IMR-90 (cell line): ENCODE results near the gene SLC38A9. TPM values are rescaled to one million over a fixed set of nuclear protein-coding genes. Genes with fewer than 3 reads are reported as not detected.

Source experiments
- ATAC-seq: fragments of 200-7000 bp; cut with Tn5 transposase; 2 replicates; pipeline ENCODE4 v1.9.1; 2020; ENCODE audit warnings: low read depth, mild to moderate bottlenecking, moderate library complexity
- BruUV-seq: library from RNA; stranded (reverse); fragments of 400-500 nt; replicated peaks from 2 replicates; lab custom pipeline; 2021; lab: Mats Ljungman, UMichigan
- CTCF ChIA-PET: fragments of 300-600 bp; formaldehyde crosslinking; extraction: SDS; loops from one replicate; lab custom pipeline; 2021; ENCODE audit warnings: antibody characterized with exemption; lab: Yijun Ruan, JAX
- POLR2A ChIA-PET: fragments of 300-600 bp; sonication (Branson Sonifier 250); formaldehyde crosslinking; loops from one replicate; lab custom pipeline; 2022; ENCODE audit warnings: antibody characterized with exemption; ENCODE audit not compliant: unreplicated experiment; lab: Charles Lee
- DNase-seq: peaks from one replicate; pipeline ENCODE4 v3.0.0; 2013
- H2AFZ ChIP-seq: replicated peaks from 2 replicates; pipeline ENCODE3; 2013; ENCODE audit warnings: low read length, mild to moderate bottlenecking; ENCODE audit not compliant: poor library complexity
- H2AK5ac ChIP-seq: 2 replicates; pipeline ENCODE4 v1.6.1; 2013; ENCODE audit warnings: low read depth, low read length, inconsistent platforms
- H2AK9ac ChIP-seq: replicated peaks from 2 replicates; pipeline ENCODE3; 2013; ENCODE audit warnings: mild to moderate bottlenecking, low read depth, low read length, moderate library complexity; ENCODE audit not compliant: poor library complexity
- H2BK120ac ChIP-seq: 2 replicates; pipeline ENCODE4 v1.6.1; 2013; ENCODE audit warnings: low read depth, low read length, inconsistent platforms
- H2BK15ac ChIP-seq: 3 replicates; pipeline ENCODE4 v1.6.1; 2013; ENCODE audit warnings: low read depth, low read length, inconsistent platforms
- H2BK20ac ChIP-seq: 2 replicates; pipeline ENCODE4 v1.6.1; 2013; ENCODE audit warnings: low read depth, mild to moderate bottlenecking, inconsistent platforms, low read length, moderate library complexity
- H2BK5ac ChIP-seq: 2 replicates; pipeline ENCODE4 v1.6.1; 2013; ENCODE audit warnings: mild to moderate bottlenecking, low read depth, low read length, inconsistent platforms; ENCODE audit not compliant: poor library complexity, severe bottlenecking
- H3K14ac ChIP-seq: replicated peaks from 2 replicates; pipeline ENCODE4 v1.6.1; 2013; ENCODE audit warnings: low read depth, low read length, inconsistent platforms
- H3K18ac ChIP-seq: 2 replicates; pipeline ENCODE4 v1.6.1; 2013; ENCODE audit warnings: low read depth, low read length, control low read depth
- H3K23ac ChIP-seq: 2 replicates; pipeline ENCODE4 v1.6.1; 2013; ENCODE audit warnings: low read depth, low read length, inconsistent platforms
- H3K27ac ChIP-seq: 2 replicates; pipeline ENCODE4 v1.5.1; 2013; ENCODE audit warnings: mild to moderate bottlenecking, control low read depth, low read length; ENCODE audit not compliant: insufficient read depth
- H3K27me3 ChIP-seq: 2 replicates; pipeline ENCODE4 v1.6.1; 2013; ENCODE audit warnings: low read length; ENCODE audit not compliant: control insufficient read depth, insufficient read depth
- H3K36me3 ChIP-seq: 2 replicates; pipeline ENCODE4 v1.6.1; 2013; ENCODE audit warnings: low read length, mixed read lengths; ENCODE audit not compliant: control insufficient read depth, insufficient read depth
- H3K4ac ChIP-seq: 2 replicates; pipeline ENCODE4 v1.6.1; 2013; ENCODE audit warnings: low read depth, low read length, inconsistent platforms
- H3K4me1 ChIP-seq: 2 replicates; pipeline ENCODE4 v1.6.1; 2013; ENCODE audit warnings: low read length, mixed read lengths; ENCODE audit not compliant: control insufficient read depth, insufficient read depth
- H3K4me2 ChIP-seq: 2 replicates; pipeline ENCODE4 v1.6.1; 2013; ENCODE audit warnings: low read depth, mild to moderate bottlenecking, control low read depth, low read length, moderate library complexity
- H3K4me3 ChIP-seq: 2 replicates; pipeline ENCODE4 v1.5.1; 2013; ENCODE audit warnings: low read depth, mild to moderate bottlenecking, control low read depth, low read length, moderate library complexity; ENCODE audit not compliant: insufficient read depth
- H3K56ac ChIP-seq: 2 replicates; pipeline ENCODE4 v1.6.1; 2013; ENCODE audit warnings: low read length, inconsistent platforms; ENCODE audit not compliant: insufficient read depth; ENCODE audit errors: extremely low read depth
- H3K79me1 ChIP-seq, 2 experiments: 2 replicates each; pipeline ENCODE4 v1.6.1; 2013; ENCODE audit warnings: low read length in 2 of 2, inconsistent platforms in 1 of 2, low read depth in 1 of 2
- H3K9ac ChIP-seq: 2 replicates; pipeline ENCODE4 v1.6.1; 2013; ENCODE audit warnings: low read depth, low read length, control low read depth
- H3K9me1 ChIP-seq: 2 replicates; pipeline ENCODE4 v1.6.1; 2013; ENCODE audit warnings: low read length, inconsistent platforms; ENCODE audit not compliant: insufficient read depth
- H3K9me3 ChIP-seq: 2 replicates; pipeline ENCODE4 v1.6.1; 2013; ENCODE audit warnings: low read length; ENCODE audit not compliant: control insufficient read depth, insufficient read depth
- H4K20me1 ChIP-seq: 2 replicates; pipeline ENCODE4 v1.6.1; 2013; ENCODE audit warnings: low read length, inconsistent platforms; ENCODE audit not compliant: insufficient read depth
- H4K5ac ChIP-seq: 2 replicates; pipeline ENCODE4 v1.6.1; 2013; ENCODE audit warnings: mild to moderate bottlenecking, low read depth, low read length, control low read depth
- H4K8ac ChIP-seq, 2 experiments: 2 replicates each; pipeline ENCODE4 v1.6.1; 2013; ENCODE audit warnings: low read depth in 2 of 2, low read length in 2 of 2, control low read depth in 1 of 2, inconsistent platforms in 1 of 2
- H4K91ac ChIP-seq: 2 replicates; pipeline ENCODE4 v1.6.1; 2013; ENCODE audit warnings: low read depth, low read length, inconsistent platforms; ENCODE audit not compliant: insufficient read depth
- CEBPB ChIP-seq: IDR thresholded peaks from 2 replicates; pipeline ENCODE4 v1.6.1; 2012; ENCODE audit warnings: low read depth, low read length, improper control_type of control experiment
- FOS ChIP-seq: fragments of 150-350 bp; IDR thresholded peaks from 2 replicates; pipeline ENCODE4 v1.6.1; 2016; ENCODE audit warnings: low read depth, low read length
- MAFK ChIP-seq: IDR thresholded peaks from 2 replicates; pipeline ENCODE4 v1.6.1; 2012; ENCODE audit warnings: low read depth, low read length, improper control_type of control experiment
- NFE2L2 ChIP-seq: fragments of 150-350 bp; IDR thresholded peaks from 2 replicates; pipeline ENCODE4 v1.6.1; 2016; ENCODE audit warnings: low read depth, mild to moderate bottlenecking, low read length
- RFX5 ChIP-seq: IDR thresholded peaks from 2 replicates; pipeline ENCODE4 v1.8.0; 2012; ENCODE audit warnings: low read depth, mild to moderate bottlenecking, low read length, moderate library complexity
- SMC3 ChIP-seq: fragments of 150-350 bp; IDR thresholded peaks from 2 replicates; pipeline ENCODE4 v1.6.1; 2016; ENCODE audit warnings: low read depth, mild to moderate bottlenecking, antibody characterized with exemption, low read length, moderate library complexity
- WGBS, 2 experiments: methylation state at CpG; one replicate each; pipeline versions ENCODE4 v1.1.5 to v1.1.7; 2013; ENCODE audit warnings: missing lambda C conversion rate in 2 of 2; ENCODE audit not compliant: insufficient read length in 1 of 2; ENCODE audit errors: extremely low coverage in 2 of 2; 5-methylcytosine and 5-hydroxymethylcytosine counted together
- dilution Hi-C: fragments of 300-500 bp; cut with HindIII; formaldehyde crosslinking; loops from one replicate; pipeline ENCODE4 v1.14.3; 2018; ENCODE audit warnings: low sequenced_read_pairs; ENCODE audit not compliant: unreplicated experiment
- in situ Hi-C: fragments of 300-500 bp; cut with MboI; formaldehyde crosslinking; loops from 3 replicates; pipeline ENCODE4 v1.14.3; 2019; ENCODE audit warnings: low sequenced_read_pairs, inconsistent platforms, mixed read lengths
- intact Hi-C: fragments of 100-400 bp; cut with micrococcal nuclease; formaldehyde crosslinking; loops from 2 replicates; pipeline ENCODE4 v1.10.0; 2022
- polyA plus RNA-seq, 3 experiments: library from polyadenylated mRNA; depleted of rRNA; stranded (reverse); fragments of >200 nt; gene quantifications; 2 replicates each; pipeline ENCODE4 v1.2.3, GENCODE V29; 2012; ENCODE audit warnings: low replicate concordance in 1 of 3
- total RNA-seq: library from RNA; depleted of rRNA; stranded (reverse); fragments of >200 nt; gene quantifications from 2 replicates; pipeline ENCODE4 v1.2.3, GENCODE V29; 2012
- TF ChIP-seq, protein P1 (sequence below): conservative IDR thresholded peaks from 2 replicates; pipeline ENCODE4 v1.5.1; 2012; ENCODE audit warnings: mild to moderate bottlenecking, low read depth, low read length, improper control_type of control experiment
- TF ChIP-seq, protein P2 (sequence below): fragments of 150-350 bp; IDR thresholded peaks from 2 replicates; pipeline ENCODE4 v1.6.1; 2016; ENCODE audit warnings: low read depth, mild to moderate bottlenecking, low read length, moderate library complexity, borderline replicate concordance

The SLC38A9 gene
- total and polyA plus RNA-seq, 2 of the 4 experiments (the other 2 are of a cell fraction), result 10.5 to 24.2 TPM

DNA sequence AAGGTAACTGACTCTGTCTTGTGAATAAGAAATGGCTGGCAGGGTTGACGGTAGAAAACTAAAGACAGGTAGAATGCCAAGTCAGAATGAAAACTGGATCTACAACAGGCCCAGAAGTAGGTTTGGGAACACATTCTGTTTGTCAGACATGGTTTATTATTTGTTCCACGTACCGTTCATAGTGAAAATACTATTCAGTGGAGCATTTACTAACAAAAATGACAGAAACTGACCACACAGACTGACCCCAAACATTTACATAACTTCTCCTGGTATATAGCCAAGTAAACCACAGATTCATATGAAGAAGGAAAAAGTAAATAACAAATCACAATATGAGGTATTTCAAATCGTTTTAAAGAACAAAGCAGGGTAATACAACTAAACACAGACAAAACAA is 73.7 kb downstream of the SLC38A9 start:
- Histone ChIP-seq H3K18ac (no peak overlapping the region), H3K4me3 (no peak overlapping the region), H2BK15ac (no peak overlapping the region), H3K9me3 (no peaks in the 10 kb centered on the region), H3K9ac (no peak overlapping the region), H2AK5ac (no peak overlapping the region), H2BK20ac (no peak overlapping the region), H2AK9ac (no peak overlapping the region), H4K8ac (no peak overlapping the region), H4K91ac (no peak overlapping the region), H3K27me3 (no peaks in the 10 kb centered on the region), H3K56ac (no peak overlapping the region), H2BK120ac (no peak overlapping the region), H4K20me1 (no peaks in the 10 kb centered on the region), H2AFZ (no peak overlapping the region), H3K27ac (no peak overlapping the region), H4K5ac (no peak overlapping the region), H3K36me3 (no peaks in the 10 kb centered on the region), H3K9me1 (peaks cover 3% of the 10 kb centered on the region), H3K4me1 (peaks cover 8% of the 10 kb centered on the region), H3K79me1 (peaks cover 0 to 2% of the 10 kb centered on the region in 2 experiments; a peak in 1 of 4 replicates), H3K4me2 (peak overlapping the region; percentile 51; the same call in 1 of the 2 replicates), H2BK5ac (no peak overlapping the region), H3K4ac (no peak overlapping the region), H3K23ac (no peak overlapping the region), H3K14ac (no peak overlapping the region)
- BruUV-seq, result no TSS peak
- ATAC-seq (peak; percentile 28; the same call in 1 of the 2 replicates), DNase-seq (peak; percentile 31)
- in situ Hi-C loops (no loop called here), dilution Hi-C loops (no loop called here), intact Hi-C loops (no loop called here)
- POLR2A ChIA-PET, result interaction anchor here (0.5 kb wide), 1 partner anchor 31 kb away, joined by 3 read pairs; no protein-coding TSS in a partner anchor
- no CpG with 5 or more reads among the region's 4 CpGs for WGBS, 2 experiments
- TF ChIP-seq SMC3 (no peak), RFX5 (no peak), MAFK (no peak), NFE2L2 (no peak), FOS (no peak), CEBPB (no peak)
- TF ChIP-seq, protein P1, sequence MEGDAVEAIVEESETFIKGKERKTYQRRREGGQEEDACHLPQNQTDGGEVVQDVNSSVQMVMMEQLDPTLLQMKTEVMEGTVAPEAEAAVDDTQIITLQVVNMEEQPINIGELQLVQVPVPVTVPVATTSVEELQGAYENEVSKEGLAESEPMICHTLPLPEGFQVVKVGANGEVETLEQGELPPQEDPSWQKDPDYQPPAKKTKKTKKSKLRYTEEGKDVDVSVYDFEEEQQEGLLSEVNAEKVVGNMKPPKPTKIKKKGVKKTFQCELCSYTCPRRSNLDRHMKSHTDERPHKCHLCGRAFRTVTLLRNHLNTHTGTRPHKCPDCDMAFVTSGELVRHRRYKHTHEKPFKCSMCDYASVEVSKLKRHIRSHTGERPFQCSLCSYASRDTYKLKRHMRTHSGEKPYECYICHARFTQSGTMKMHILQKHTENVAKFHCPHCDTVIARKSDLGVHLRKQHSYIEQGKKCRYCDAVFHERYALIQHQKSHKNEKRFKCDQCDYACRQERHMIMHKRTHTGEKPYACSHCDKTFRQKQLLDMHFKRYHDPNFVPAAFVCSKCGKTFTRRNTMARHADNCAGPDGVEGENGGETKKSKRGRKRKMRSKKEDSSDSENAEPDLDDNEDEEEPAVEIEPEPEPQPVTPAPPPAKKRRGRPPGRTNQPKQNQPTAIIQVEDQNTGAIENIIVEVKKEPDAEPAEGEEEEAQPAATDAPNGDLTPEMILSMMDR, result no peak
- TF ChIP-seq, protein P2, sequence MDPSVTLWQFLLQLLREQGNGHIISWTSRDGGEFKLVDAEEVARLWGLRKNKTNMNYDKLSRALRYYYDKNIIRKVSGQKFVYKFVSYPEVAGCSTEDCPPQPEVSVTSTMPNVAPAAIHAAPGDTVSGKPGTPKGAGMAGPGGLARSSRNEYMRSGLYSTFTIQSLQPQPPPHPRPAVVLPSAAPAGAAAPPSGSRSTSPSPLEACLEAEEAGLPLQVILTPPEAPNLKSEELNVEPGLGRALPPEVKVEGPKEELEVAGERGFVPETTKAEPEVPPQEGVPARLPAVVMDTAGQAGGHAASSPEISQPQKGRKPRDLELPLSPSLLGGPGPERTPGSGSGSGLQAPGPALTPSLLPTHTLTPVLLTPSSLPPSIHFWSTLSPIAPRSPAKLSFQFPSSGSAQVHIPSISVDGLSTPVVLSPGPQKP, result no peak
- CTCF ChIA-PET, result no interaction called here
